MG63 (cell line): ENCODE data around the gene ITPRID1. TPM values are rescaled to one million over a fixed set of nuclear protein-coding genes. Genes with fewer than 3 reads are reported as not detected.

Experiments
- DNase-seq: peaks from one replicate; pipeline ENCODE4 v3.0.0-alpha.2; 2020
- H3K27me3 ChIP-seq: fragments of 250-450 bp; sonication (Bioruptor Pico); 2 replicates; pipeline ENCODE4 v1.5.1; 2020; ENCODE audit warnings: mild to moderate bottlenecking, moderate library complexity
- H3K36me3 ChIP-seq: fragments of 250-450 bp; sonication (Bioruptor Pico); 2 replicates; pipeline ENCODE4 v1.5.1; 2020; ENCODE audit warnings: mild to moderate bottlenecking, moderate library complexity
- H3K4me3 ChIP-seq: fragments of 250-450 bp; sonication (Bioruptor Pico); 2 replicates; pipeline ENCODE4 v1.5.1; 2020; ENCODE audit warnings: mild to moderate bottlenecking, moderate library complexity
- H3K9me3 ChIP-seq: fragments of 250-450 bp; sonication (Bioruptor Pico); 2 replicates; pipeline ENCODE4 v1.5.1; 2020; ENCODE audit warnings: mild to moderate bottlenecking, moderate library complexity
- total RNA-seq: library from RNA; depleted of rRNA; stranded (reverse); fragments of >200 nt; shearing (Covaris generic); gene quantifications from 2 replicates; pipeline ENCODE4 v1.2.3, GENCODE V29; 2014; ENCODE audit warnings: low replicate concordance

ITPRID1 gene
- total RNA-seq, 1 experiment from 2014 or later, result not detected

DNA sequence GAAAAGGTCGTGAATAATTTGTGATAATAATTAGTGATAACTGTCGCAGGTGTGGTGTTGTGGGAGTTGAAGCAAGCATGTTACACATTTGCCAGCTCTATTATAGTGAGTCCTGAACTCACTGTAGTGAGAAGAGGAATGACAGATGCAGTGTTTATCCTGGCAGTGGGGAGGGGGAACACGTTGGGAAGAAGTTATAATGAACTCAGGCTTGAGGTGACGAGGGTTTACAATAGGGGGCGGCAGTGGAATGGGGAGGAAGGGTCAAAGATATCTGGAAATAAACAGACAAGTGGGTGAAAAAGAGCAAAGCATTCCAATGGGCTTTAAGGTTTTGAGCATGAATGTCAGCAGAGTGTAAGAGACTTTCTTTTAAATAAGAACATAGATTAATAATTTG lies 49.6 kb downstream of the ITPRID1 start:
- H3K9me3 ChIP-seq, result no peaks in the 10 kb centered on the region
- H3K27me3 ChIP-seq, result 0 out of 2 replicates have a peak, but pooled peaks cover 2% of the 10 kb centered on the region
- H3K36me3 ChIP-seq, result no peaks in the 10 kb centered on the region
- no peak for DNase-seq
- no peak overlapping the region for H3K4me3 ChIP-seq

DNA sequence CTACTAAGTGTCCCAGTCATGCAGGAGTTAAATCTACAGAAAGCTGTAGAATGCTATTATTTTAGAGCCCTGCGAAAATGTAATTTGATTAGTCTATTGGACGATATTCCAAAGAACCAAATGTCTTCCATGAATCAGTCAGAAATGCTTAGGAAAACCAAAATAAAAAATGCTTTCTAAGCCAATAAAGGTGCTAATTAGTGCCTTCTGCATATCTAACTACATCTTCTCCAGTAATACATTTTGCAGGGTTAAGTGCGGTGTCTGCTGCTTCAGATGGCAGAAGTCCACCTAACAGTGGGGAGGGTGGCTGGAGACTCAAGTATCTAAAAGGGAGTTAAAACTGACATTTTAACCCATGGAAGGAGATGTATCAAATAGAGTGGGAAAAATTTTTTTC lies 50.1 kb downstream of the ITPRID1 start:
- Histone ChIP-seq H3K36me3 (no peaks in the 10 kb centered on the region), H3K4me3 (no peak overlapping the region), H3K9me3 (no peaks in the 10 kb centered on the region), H3K27me3 (peaks cover 4% of the 10 kb centered on the region; the same call in 1 of the 2 replicates)
- no peak for DNase-seq

DNA sequence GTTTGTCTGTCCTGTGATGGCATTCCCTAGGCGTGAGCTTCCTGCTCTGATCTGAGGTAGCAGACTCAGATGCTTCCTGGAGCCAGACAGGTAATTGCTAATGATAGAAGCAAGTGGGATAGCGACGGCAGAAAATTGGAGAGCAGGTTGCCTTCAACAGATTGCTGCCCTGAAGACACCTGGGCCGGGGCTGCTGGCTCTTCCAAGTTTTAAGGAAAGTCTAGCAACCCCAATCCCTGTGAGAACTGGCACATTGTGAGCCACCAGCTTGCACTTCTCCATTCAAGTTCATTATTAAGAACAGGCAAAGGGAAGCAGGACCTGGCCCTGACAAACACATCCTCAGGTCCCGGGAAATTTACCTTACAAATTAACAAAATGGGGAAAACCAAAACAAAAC lies 50.8 kb downstream of the ITPRID1 start:
- no peak overlapping the region for H3K4me3 ChIP-seq
- DNase-seq, result no peak
- H3K9me3 ChIP-seq, result no peaks in the 10 kb centered on the region
- H3K36me3 ChIP-seq, result no peaks in the 10 kb centered on the region
- H3K27me3 ChIP-seq, result peaks cover 4% of the 10 kb centered on the region; the same call in 1 of the 2 replicates

DNA sequence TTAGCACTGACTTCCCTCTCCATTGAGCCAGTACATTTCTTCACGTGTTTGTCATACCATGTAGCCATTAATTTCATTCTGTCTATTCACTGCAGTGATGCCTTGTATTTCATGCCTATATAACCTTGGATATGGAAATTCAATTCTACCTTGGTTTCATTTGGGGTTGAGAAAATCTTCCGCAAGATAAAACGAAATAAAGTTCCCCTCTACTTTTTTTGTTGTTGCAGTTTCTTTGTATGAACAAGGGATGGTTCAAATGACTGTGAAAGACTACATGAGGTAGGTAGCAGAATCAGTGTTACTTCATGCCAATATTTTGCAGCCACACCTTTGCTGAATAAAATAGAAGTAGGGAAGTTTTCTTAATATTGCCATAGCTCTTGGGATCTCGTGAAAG lies 55.6 kb downstream of the ITPRID1 start:
- no peaks in the 10 kb centered on the region for H3K36me3 ChIP-seq
- no peaks in the 10 kb centered on the region for H3K9me3 ChIP-seq
- DNase-seq, result no peak

DNA sequence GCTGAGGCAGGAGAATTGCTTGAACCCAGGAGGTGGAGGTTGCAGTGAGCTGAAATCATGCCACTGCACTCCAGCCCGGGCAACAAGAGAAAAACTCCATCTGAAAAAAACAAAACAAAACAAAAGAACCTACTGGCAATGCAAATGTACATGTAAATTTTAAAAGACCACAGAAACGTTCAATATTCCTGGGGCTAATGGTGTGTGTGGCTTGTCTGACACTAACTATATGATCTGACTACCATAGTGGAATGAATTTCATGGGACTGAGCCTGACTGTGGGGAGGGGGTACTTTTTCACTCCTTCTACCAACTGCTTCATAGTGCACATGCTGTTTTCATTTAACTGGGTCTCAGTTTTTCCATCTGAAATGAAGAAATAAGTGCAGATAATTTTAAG lies 69.6 kb downstream of the ITPRID1 start:
- Histone ChIP-seq H3K36me3 (no peaks in the 10 kb centered on the region), H3K27me3 (0 out of 2 replicates have a peak, but pooled peaks cover 6% of the 10 kb centered on the region), H3K9me3 (no peaks in the 10 kb centered on the region), H3K4me3 (no peak overlapping the region)
- DNase-seq, result no peak

More for the DNA sequence above, 55.6 kb downstream of the ITPRID1 start:
- Histone ChIP-seq H3K4me3 (no peak overlapping the region), H3K27me3 (peaks cover 4% of the 10 kb centered on the region; the same call in 1 of the 2 replicates)

DNA sequence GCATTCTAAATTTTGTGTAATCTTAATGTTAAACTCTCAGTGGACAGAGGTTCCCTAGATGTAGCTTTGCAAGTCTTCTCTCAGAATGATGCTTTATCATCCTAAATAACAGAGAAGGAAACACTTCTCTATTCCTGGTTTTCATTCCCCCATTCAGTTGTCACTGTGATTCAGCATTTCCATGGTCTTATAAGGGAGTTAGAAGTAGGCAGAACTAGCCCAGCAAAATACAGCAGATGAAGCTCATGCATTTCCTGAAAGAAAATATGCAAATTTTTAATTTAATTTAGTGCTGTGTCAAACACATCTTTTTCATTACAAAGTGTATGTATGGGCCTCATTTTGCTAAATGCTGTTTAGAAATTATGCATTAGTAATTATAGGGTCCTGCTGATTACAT lies 70.1 kb downstream of the ITPRID1 start:
- no peak overlapping the region for H3K4me3 ChIP-seq
- H3K9me3 ChIP-seq, result no peaks in the 10 kb centered on the region
- H3K27me3 ChIP-seq, result 0 out of 2 replicates have a peak, but pooled peaks cover 6% of the 10 kb centered on the region
- H3K36me3 ChIP-seq, result no peaks in the 10 kb centered on the region
- DNase-seq, result no peak

DNA sequence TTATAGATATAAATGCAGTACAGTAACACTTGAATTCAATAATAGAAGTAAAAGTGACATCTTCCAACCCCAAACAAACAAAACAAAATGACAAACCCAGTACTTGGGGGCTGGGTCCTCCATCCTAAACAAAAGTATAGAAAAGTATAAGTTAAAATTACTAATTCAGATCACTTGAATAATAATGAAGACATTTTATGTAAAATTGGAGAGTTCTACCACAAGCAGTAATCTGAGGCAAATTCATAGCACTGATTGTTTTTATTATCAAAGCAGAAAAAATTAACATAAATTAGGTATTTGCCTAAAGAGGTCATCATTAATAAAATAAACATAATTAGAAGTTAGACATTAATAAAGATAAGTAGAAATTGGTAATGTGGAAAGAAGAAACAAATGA lies 81.5 kb downstream of the ITPRID1 start:
- Histone ChIP-seq H3K4me3 (no peak overlapping the region), H3K9me3 (0 out of 2 replicates have a peak, but pooled peaks cover 2% of the 10 kb centered on the region), H3K36me3 (no peaks in the 10 kb centered on the region), H3K27me3 (no peaks in the 10 kb centered on the region; the same call in 1 of the 2 replicates)
- DNase-seq, result no peak

DNA sequence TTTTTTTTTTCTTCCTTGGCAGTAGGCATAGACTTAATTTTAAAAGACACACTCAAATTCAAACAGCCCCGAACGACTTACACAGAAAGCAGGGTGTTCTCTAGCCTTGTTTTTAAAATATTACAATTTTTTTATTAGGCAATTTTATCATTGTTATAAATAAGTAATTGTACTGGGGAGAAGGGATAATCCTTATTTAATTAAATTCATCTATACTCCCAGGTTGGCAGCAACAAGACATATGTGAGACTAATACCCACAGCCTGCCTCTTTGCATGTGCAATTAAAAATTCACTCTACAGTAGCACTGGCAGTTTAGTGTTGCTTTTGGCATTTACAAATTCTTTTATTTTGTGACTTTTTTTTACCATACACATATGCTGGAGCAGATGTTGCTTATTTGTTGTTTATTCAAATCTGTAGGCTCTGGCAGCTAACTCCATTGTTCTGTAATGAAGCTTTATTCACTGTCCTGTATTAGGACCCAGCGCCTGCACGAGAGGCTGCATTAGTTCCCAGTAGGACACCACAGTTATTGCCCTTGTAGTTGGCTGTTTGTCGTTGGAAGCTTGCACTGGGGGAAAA lies 88.2 kb downstream of the ITPRID1 start:
- no peaks in the 10 kb centered on the region for H3K9me3 ChIP-seq
- no peak overlapping the region for H3K4me3 ChIP-seq
- DNase-seq, result no peak
- no peaks in the 10 kb centered on the region for H3K36me3 ChIP-seq
- no peaks in the 10 kb centered on the region; the same call in none of the 2 replicates for H3K27me3 ChIP-seq

DNA sequence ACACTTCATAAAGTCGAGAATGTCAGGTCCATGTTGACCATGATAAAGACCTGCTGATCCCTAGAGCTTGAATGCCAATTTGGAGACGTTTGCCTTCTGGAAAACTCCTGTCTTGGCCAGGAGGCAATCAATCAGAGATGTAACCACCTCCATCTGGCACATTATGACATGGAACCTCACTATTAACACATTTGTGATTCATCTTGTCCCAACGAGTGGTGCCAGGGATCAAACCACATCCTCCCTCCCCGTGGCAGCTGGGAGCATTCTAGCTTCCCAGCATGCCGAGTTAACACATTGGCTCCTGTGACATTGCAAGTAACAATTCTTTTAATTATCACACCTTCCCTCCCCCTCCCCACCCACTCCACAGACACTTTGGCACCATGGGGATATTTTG lies 89.2 kb downstream of the ITPRID1 start:
- H3K9me3 ChIP-seq, result no peaks in the 10 kb centered on the region
- H3K27me3 ChIP-seq, result peaks cover under 1% of the 10 kb centered on the region
- DNase-seq, result peak; percentile 17
- no peaks in the 10 kb centered on the region for H3K36me3 ChIP-seq
- no peak overlapping the region for H3K4me3 ChIP-seq

DNA sequence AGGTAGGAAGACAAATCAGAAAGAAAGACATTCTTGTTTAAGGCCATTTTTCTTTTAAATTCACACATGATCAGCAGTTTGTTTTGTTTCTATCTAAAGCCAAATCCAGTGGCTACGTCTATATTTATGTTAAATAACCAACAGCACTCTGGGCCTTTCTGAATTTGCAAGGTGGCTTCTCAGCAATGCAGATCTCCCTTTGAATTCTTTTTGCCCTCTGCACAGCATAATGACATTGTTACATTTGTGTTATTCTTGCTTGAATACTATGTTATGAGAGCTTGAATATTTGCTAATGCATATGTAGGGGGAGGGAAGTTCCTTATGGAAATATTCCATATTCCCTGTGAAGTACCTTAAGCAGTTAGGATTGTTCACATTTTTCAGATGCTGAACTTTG lies 99.7 kb downstream of the ITPRID1 start:
- H3K36me3 ChIP-seq, result no peaks in the 10 kb centered on the region
- peaks cover 2% of the 10 kb centered on the region; the same call in 1 of the 2 replicates for H3K27me3 ChIP-seq
- no peak overlapping the region for H3K4me3 ChIP-seq
- no peaks in the 10 kb centered on the region; the same call in 1 of the 2 replicates for H3K9me3 ChIP-seq
- DNase-seq, result no peak

DNA sequence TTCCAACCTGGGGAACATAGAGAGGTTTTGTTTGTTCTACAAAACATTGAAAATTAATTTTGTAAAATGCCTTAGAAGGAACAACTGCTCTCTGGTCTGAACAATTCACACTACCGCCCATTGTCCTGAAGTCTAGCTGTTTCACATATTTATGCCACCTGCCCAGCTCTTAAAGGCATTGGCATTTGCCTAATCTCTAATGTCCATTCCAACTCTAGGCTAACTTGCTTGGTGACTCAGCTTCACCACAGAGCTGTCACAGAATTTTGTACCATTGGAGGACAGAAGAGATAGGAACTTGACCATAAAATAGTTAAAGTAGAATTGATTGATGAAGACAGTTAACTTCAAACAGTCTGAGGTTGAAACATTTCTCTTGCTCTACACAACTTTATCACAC lies 119.6 kb downstream of the ITPRID1 start:
- H3K4me3 ChIP-seq, result no peak overlapping the region
- H3K27me3 ChIP-seq, result no peaks in the 10 kb centered on the region
- no peaks in the 10 kb centered on the region for H3K36me3 ChIP-seq
- DNase-seq, result no peak
- H3K9me3 ChIP-seq, result no peaks in the 10 kb centered on the region

DNA sequence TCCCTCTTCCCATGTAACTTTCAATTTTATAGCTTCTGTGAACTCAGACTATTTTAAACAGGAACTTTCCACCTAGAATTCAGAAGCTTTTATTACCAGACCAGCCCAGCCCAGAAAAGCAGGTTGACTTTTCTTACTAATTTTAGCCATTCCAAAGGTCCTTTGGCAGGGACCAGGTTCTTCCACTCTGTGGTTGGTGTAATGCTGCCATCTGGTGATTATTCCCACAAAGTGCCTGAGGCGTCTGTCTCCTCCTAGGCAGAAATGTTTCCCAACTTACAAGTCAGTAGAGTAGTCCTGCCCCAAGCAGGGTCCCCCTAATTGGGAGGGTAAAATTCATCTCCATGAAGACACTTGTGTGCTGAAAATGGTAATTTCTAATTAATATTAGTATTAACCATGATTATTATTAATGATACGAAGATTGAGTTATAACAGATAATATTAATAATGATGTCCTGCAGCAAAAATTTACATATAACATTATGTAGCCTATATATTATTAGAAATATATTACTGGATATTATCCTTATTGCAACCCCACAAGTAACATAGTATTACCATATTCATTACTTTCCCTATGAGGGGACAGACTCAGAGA lies 120.1 kb downstream of the ITPRID1 start:
- Histone ChIP-seq H3K4me3 (no peak overlapping the region), H3K36me3 (no peaks in the 10 kb centered on the region), H3K9me3 (0 out of 2 replicates have a peak, but pooled peaks cover under 1% of the 10 kb centered on the region), H3K27me3 (no peaks in the 10 kb centered on the region)
- DNase-seq, result peak; percentile 28

DNA sequence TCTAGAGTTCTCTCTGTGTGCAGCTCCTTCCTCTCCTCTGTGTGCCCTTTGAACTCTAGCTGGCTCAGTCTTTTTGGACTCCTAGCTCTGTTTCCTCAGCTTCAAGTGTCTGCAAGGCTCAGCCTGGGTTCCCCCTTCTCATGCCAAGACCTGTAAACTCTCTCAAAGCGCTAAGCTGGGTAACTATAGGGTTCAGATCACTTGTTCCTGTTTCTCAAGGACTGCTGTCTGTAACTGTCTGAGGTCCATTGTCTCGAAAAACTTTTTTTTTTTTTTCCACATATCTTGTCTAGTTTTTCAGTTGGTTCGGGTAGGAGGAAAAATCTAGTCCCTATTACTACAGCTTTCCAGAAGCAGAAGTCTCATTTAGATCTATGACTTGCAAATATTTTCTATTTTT lies 126.5 kb downstream of the ITPRID1 start:
- no peaks in the 10 kb centered on the region; the same call in 1 of the 2 replicates for H3K27me3 ChIP-seq
- no peak overlapping the region for H3K4me3 ChIP-seq
- H3K36me3 ChIP-seq, result no peaks in the 10 kb centered on the region
- 0 out of 2 replicates have a peak, but pooled peaks cover 2% of the 10 kb centered on the region for H3K9me3 ChIP-seq
- no peak for DNase-seq

DNA sequence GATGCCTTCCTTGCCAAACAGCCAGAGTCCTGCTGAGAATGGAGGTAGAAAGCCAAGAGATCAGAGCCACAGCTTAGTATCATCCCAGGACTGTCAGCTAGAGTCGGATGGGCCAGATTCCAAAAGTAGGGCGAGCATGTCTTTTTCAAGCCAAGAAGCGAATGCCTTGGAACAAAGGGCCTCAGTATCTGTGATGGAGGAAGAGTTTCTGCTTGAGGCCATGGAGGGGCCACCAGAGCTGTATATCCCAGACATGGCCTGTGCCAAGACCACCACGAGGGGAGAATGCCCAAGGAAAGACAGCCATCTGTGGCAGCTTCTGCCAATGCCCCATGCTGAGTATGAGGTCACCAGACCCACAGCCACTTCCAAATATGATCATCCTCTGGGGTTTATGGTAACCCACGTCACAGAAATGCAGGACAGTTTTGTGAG lies 128.8 kb downstream of the ITPRID1 start:
- Histone ChIP-seq H3K9me3 (0 out of 2 replicates have a peak, but pooled peaks cover 2% of the 10 kb centered on the region), H3K36me3 (no peaks in the 10 kb centered on the region), H3K27me3 (no peaks in the 10 kb centered on the region; the same call in 1 of the 2 replicates), H3K4me3 (no peak overlapping the region)
- peak; percentile 36 for DNase-seq

DNA sequence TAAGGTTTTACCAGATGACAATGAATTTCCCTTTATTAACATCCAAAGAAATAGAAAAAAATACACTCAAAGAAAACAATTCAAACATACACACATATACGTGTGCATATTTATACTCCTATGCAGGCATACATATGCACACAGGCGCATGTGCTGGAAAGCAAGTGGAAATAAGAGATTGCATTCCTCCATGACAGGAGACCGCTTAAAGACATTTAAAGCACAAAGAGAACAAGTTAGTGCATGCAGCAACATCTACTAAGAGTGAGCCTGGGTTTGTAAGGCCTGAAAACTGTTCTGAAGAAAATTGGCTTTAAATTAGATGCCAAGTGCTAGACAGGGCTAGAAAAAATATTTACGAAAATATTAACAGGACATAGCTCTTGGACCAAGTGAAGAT lies 133.1 kb downstream of the ITPRID1 start:
- Histone ChIP-seq H3K27me3 (peaks cover 3% of the 10 kb centered on the region; the same call in 1 of the 2 replicates), H3K9me3 (no peaks in the 10 kb centered on the region), H3K4me3 (no peak overlapping the region), H3K36me3 (no peaks in the 10 kb centered on the region)
- DNase-seq, result no peak

DNA sequence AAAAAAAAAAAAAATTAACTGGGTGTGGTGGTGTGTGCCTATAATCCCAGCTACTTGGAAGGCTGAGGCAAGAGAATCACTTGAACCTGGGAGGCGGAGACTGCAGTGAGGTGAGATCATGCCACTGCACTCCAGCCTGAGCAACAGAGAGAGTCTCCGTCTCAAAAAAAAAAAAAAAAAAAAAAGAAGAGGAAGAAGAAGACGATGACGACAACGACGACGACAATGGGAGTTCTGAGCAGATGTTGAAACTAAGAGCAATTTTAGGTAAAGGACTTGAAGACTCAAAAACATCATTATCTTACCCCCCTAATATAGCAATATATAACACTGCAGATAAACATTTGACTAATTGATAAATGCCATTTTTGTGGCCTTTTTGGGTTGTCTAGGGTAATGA lies 133.6 kb downstream of the ITPRID1 start:
- no peak for DNase-seq
- Histone ChIP-seq H3K9me3 (no peaks in the 10 kb centered on the region), H3K27me3 (peaks cover 3% of the 10 kb centered on the region; the same call in 1 of the 2 replicates), H3K36me3 (no peaks in the 10 kb centered on the region), H3K4me3 (no peak overlapping the region)

DNA sequence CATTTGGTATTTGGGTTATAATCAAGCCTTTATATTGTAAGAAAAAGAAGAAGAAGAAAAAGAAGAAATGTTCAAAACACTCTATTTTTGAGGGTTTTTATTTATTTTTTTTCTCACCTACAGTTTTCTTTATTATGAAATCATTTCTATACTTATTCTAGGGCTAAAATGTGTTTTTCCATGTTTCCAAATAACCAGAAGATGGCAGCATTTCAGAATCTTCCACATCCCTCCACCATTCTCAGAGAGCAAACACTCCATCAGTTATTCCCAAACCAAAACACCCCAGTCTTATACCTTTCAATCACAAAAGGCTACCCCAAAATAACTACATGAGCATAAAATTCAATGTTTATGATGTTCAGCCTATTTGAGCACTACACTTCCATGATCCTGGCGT lies 134.4 kb downstream of the ITPRID1 start:
- H3K36me3 ChIP-seq, result no peaks in the 10 kb centered on the region
- H3K4me3 ChIP-seq, result no peak overlapping the region
- no peak for DNase-seq
- H3K27me3 ChIP-seq, result peaks cover 3% of the 10 kb centered on the region; the same call in 1 of the 2 replicates
- no peaks in the 10 kb centered on the region for H3K9me3 ChIP-seq

DNA sequence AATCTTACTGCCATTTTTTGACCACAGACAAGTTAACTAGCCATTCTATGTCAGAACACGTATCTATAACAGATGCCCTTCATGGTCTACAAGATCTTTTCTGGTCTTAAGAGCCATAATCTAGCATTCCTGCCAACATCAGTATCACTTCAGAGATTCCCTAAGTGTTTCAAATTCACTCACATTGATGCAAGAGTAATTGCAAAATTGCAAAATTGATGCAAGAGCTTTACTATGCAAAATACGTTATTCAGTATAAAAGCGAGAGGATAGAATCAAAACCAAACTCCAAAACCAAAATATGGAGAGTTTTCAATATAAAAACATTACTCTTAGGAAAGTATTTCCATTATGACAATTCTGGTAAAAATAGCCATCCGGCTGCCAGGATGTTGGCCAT lies 135.0 kb downstream of the ITPRID1 start:
- peaks cover 3% of the 10 kb centered on the region; the same call in 1 of the 2 replicates for H3K27me3 ChIP-seq
- DNase-seq, result no peak
- H3K9me3 ChIP-seq, result no peaks in the 10 kb centered on the region
- H3K36me3 ChIP-seq, result no peaks in the 10 kb centered on the region
- H3K4me3 ChIP-seq, result no peak overlapping the region
